IMR-90 (cell line): ENCODE results near the gene UNC119. TPM values are rescaled to one million over a fixed set of nuclear protein-coding genes. Genes with fewer than 3 reads are reported as not detected.

Experiments
- ATAC-seq: fragments of 200-7000 bp; cut with Tn5 transposase; 2 replicates; pipeline ENCODE4 v1.9.1; 2020; ENCODE audit warnings: low read depth, mild to moderate bottlenecking, moderate library complexity
- BruUV-seq: library from RNA; stranded (reverse); fragments of 400-500 nt; replicated peaks from 2 replicates; lab custom pipeline; 2021; lab: Mats Ljungman, UMichigan
- CTCF ChIA-PET: fragments of 300-600 bp; formaldehyde crosslinking; extraction: SDS; loops from one replicate; lab custom pipeline; 2021; ENCODE audit warnings: antibody characterized with exemption; lab: Yijun Ruan, JAX
- POLR2A ChIA-PET: fragments of 300-600 bp; sonication (Branson Sonifier 250); formaldehyde crosslinking; loops from one replicate; lab custom pipeline; 2022; ENCODE audit warnings: antibody characterized with exemption; ENCODE audit not compliant: unreplicated experiment; lab: Charles Lee
- DNase-seq: peaks from one replicate; pipeline ENCODE4 v3.0.0; 2013
- H2AFZ ChIP-seq: replicated peaks from 2 replicates; pipeline ENCODE3; 2013; ENCODE audit warnings: low read length, mild to moderate bottlenecking; ENCODE audit not compliant: poor library complexity
- H2AK5ac ChIP-seq: 2 replicates; pipeline ENCODE4 v1.6.1; 2013; ENCODE audit warnings: low read depth, low read length, inconsistent platforms
- H2AK9ac ChIP-seq: replicated peaks from 2 replicates; pipeline ENCODE3; 2013; ENCODE audit warnings: mild to moderate bottlenecking, low read depth, low read length, moderate library complexity; ENCODE audit not compliant: poor library complexity
- H2BK120ac ChIP-seq: 2 replicates; pipeline ENCODE4 v1.6.1; 2013; ENCODE audit warnings: low read depth, low read length, inconsistent platforms
- H2BK15ac ChIP-seq: 3 replicates; pipeline ENCODE4 v1.6.1; 2013; ENCODE audit warnings: low read depth, low read length, inconsistent platforms
- H2BK20ac ChIP-seq: 2 replicates; pipeline ENCODE4 v1.6.1; 2013; ENCODE audit warnings: low read depth, mild to moderate bottlenecking, inconsistent platforms, low read length, moderate library complexity
- H2BK5ac ChIP-seq: 2 replicates; pipeline ENCODE4 v1.6.1; 2013; ENCODE audit warnings: mild to moderate bottlenecking, low read depth, low read length, inconsistent platforms; ENCODE audit not compliant: poor library complexity, severe bottlenecking
- H3K14ac ChIP-seq: replicated peaks from 2 replicates; pipeline ENCODE4 v1.6.1; 2013; ENCODE audit warnings: low read depth, low read length, inconsistent platforms
- H3K18ac ChIP-seq: 2 replicates; pipeline ENCODE4 v1.6.1; 2013; ENCODE audit warnings: low read depth, low read length, control low read depth
- H3K23ac ChIP-seq: 2 replicates; pipeline ENCODE4 v1.6.1; 2013; ENCODE audit warnings: low read depth, low read length, inconsistent platforms
- H3K27ac ChIP-seq: 2 replicates; pipeline ENCODE4 v1.5.1; 2013; ENCODE audit warnings: mild to moderate bottlenecking, control low read depth, low read length; ENCODE audit not compliant: insufficient read depth
- H3K27me3 ChIP-seq: 2 replicates; pipeline ENCODE4 v1.6.1; 2013; ENCODE audit warnings: low read length; ENCODE audit not compliant: control insufficient read depth, insufficient read depth
- H3K36me3 ChIP-seq: 2 replicates; pipeline ENCODE4 v1.6.1; 2013; ENCODE audit warnings: low read length, mixed read lengths; ENCODE audit not compliant: control insufficient read depth, insufficient read depth
- H3K4ac ChIP-seq: 2 replicates; pipeline ENCODE4 v1.6.1; 2013; ENCODE audit warnings: low read depth, low read length, inconsistent platforms
- H3K4me1 ChIP-seq: 2 replicates; pipeline ENCODE4 v1.6.1; 2013; ENCODE audit warnings: low read length, mixed read lengths; ENCODE audit not compliant: control insufficient read depth, insufficient read depth
- H3K4me2 ChIP-seq: 2 replicates; pipeline ENCODE4 v1.6.1; 2013; ENCODE audit warnings: low read depth, mild to moderate bottlenecking, control low read depth, low read length, moderate library complexity
- H3K4me3 ChIP-seq: 2 replicates; pipeline ENCODE4 v1.5.1; 2013; ENCODE audit warnings: low read depth, mild to moderate bottlenecking, control low read depth, low read length, moderate library complexity; ENCODE audit not compliant: insufficient read depth
- H3K56ac ChIP-seq: 2 replicates; pipeline ENCODE4 v1.6.1; 2013; ENCODE audit warnings: low read length, inconsistent platforms; ENCODE audit not compliant: insufficient read depth; ENCODE audit errors: extremely low read depth
- H3K79me1 ChIP-seq, 2 experiments: 2 replicates each; pipeline ENCODE4 v1.6.1; 2013; ENCODE audit warnings: low read length in 2 of 2, inconsistent platforms in 1 of 2, low read depth in 1 of 2
- H3K9ac ChIP-seq: 2 replicates; pipeline ENCODE4 v1.6.1; 2013; ENCODE audit warnings: low read depth, low read length, control low read depth
- H3K9me1 ChIP-seq: 2 replicates; pipeline ENCODE4 v1.6.1; 2013; ENCODE audit warnings: low read length, inconsistent platforms; ENCODE audit not compliant: insufficient read depth
- H3K9me3 ChIP-seq: 2 replicates; pipeline ENCODE4 v1.6.1; 2013; ENCODE audit warnings: low read length; ENCODE audit not compliant: control insufficient read depth, insufficient read depth
- H4K20me1 ChIP-seq: 2 replicates; pipeline ENCODE4 v1.6.1; 2013; ENCODE audit warnings: low read length, inconsistent platforms; ENCODE audit not compliant: insufficient read depth
- H4K5ac ChIP-seq: 2 replicates; pipeline ENCODE4 v1.6.1; 2013; ENCODE audit warnings: mild to moderate bottlenecking, low read depth, low read length, control low read depth
- H4K8ac ChIP-seq, 2 experiments: 2 replicates each; pipeline ENCODE4 v1.6.1; 2013; ENCODE audit warnings: low read depth in 2 of 2, low read length in 2 of 2, control low read depth in 1 of 2, inconsistent platforms in 1 of 2
- H4K91ac ChIP-seq: 2 replicates; pipeline ENCODE4 v1.6.1; 2013; ENCODE audit warnings: low read depth, low read length, inconsistent platforms; ENCODE audit not compliant: insufficient read depth
- CEBPB ChIP-seq: IDR thresholded peaks from 2 replicates; pipeline ENCODE4 v1.6.1; 2012; ENCODE audit warnings: low read depth, low read length, improper control_type of control experiment
- ELK1 ChIP-seq: fragments of 150-350 bp; IDR thresholded peaks from 2 replicates; pipeline ENCODE4 v1.6.1; 2016; ENCODE audit warnings: low read depth, mild to moderate bottlenecking, low read length, moderate library complexity, borderline replicate concordance
- FOS ChIP-seq: fragments of 150-350 bp; IDR thresholded peaks from 2 replicates; pipeline ENCODE4 v1.6.1; 2016; ENCODE audit warnings: low read depth, low read length
- MAFK ChIP-seq: IDR thresholded peaks from 2 replicates; pipeline ENCODE4 v1.6.1; 2012; ENCODE audit warnings: low read depth, low read length, improper control_type of control experiment
- NFE2L2 ChIP-seq: fragments of 150-350 bp; IDR thresholded peaks from 2 replicates; pipeline ENCODE4 v1.6.1; 2016; ENCODE audit warnings: low read depth, mild to moderate bottlenecking, low read length
- POLR2A ChIP-seq: IDR thresholded peaks from 2 replicates; pipeline ENCODE4 v1.6.1; 2012; ENCODE audit warnings: mild to moderate bottlenecking, low read depth, low read length
- RAD21 ChIP-seq: IDR thresholded peaks from 2 replicates; pipeline ENCODE4 v1.6.1; 2012; ENCODE audit warnings: low read length, improper control_type of control experiment
- SMC3 ChIP-seq: fragments of 150-350 bp; IDR thresholded peaks from 2 replicates; pipeline ENCODE4 v1.6.1; 2016; ENCODE audit warnings: low read depth, mild to moderate bottlenecking, antibody characterized with exemption, low read length, moderate library complexity
- WGBS, 2 experiments: methylation state at CpG; one replicate each; pipeline versions ENCODE4 v1.1.5 to v1.1.7; 2013; ENCODE audit warnings: missing lambda C conversion rate in 2 of 2; ENCODE audit not compliant: insufficient read length in 1 of 2; ENCODE audit errors: extremely low coverage in 2 of 2; 5-methylcytosine and 5-hydroxymethylcytosine counted together
- dilution Hi-C: fragments of 300-500 bp; cut with HindIII; formaldehyde crosslinking; loops from one replicate; pipeline ENCODE4 v1.14.3; 2018; ENCODE audit warnings: low sequenced_read_pairs; ENCODE audit not compliant: unreplicated experiment
- in situ Hi-C: fragments of 300-500 bp; cut with MboI; formaldehyde crosslinking; loops from 3 replicates; pipeline ENCODE4 v1.14.3; 2019; ENCODE audit warnings: low sequenced_read_pairs, inconsistent platforms, mixed read lengths
- intact Hi-C: fragments of 100-400 bp; cut with micrococcal nuclease; formaldehyde crosslinking; loops from 2 replicates; pipeline ENCODE4 v1.10.0; 2022
- polyA plus RNA-seq, 3 experiments: library from polyadenylated mRNA; depleted of rRNA; stranded (reverse); fragments of >200 nt; gene quantifications; 2 replicates each; pipeline ENCODE4 v1.2.3, GENCODE V29; 2012; ENCODE audit warnings: low replicate concordance in 1 of 3
- total RNA-seq: library from RNA; depleted of rRNA; stranded (reverse); fragments of >200 nt; gene quantifications from 2 replicates; pipeline ENCODE4 v1.2.3, GENCODE V29; 2012

Gene UNC119
- total and polyA plus RNA-seq, 2 of the 4 experiments (the other 2 are of a cell fraction) = 22.4 to 57.4 TPM

- no peak overlapping the region for H3K4ac ChIP-seq
- H3K4me2 ChIP-seq = no peak overlapping the region
- peaks cover 6% of the 10 kb centered on the region; the same call in 1 of the 2 replicates for H3K4me1 ChIP-seq
- H4K20me1 ChIP-seq = peaks cover 5% of the 10 kb centered on the region; the same call in 1 of the 2 replicates
- in situ Hi-C loops (no loop called here), dilution Hi-C loops (no loop called here), intact Hi-C loops (no loop called here)
- no peak overlapping the region for H3K27ac ChIP-seq
- H3K27me3 ChIP-seq = no peaks in the 10 kb centered on the region
- H2AK5ac ChIP-seq = no peak overlapping the region
- no peak for TF ChIP-seq FOS
- no peak for TF ChIP-seq MAFK
- no peak for TF ChIP-seq NFE2L2
- no peak for TF ChIP-seq POLR2A
- no peak for TF ChIP-seq SMC3
- TF ChIP-seq RAD21 = no peak
- TF ChIP-seq ELK1 = no peak
- TF ChIP-seq CEBPB = no peak
- H3K4me3 ChIP-seq = no peak overlapping the region
- ChIA-PET CTCF (no interaction called here), POLR2A (no interaction called here)
- peaks cover 10 to 26% of the 10 kb centered on the region in 2 experiments for H3K79me1 ChIP-seq
- H3K9me1 ChIP-seq = peaks cover 11% of the 10 kb centered on the region
- H3K9me3 ChIP-seq = no peaks in the 10 kb centered on the region
- peaks cover 21% of the 10 kb centered on the region for H3K36me3 ChIP-seq
- H3K14ac ChIP-seq = no peak overlapping the region
- no peak overlapping the region for H2BK120ac ChIP-seq
- H4K91ac ChIP-seq = no peak overlapping the region
- H4K8ac ChIP-seq = no peak overlapping the region
- H3K23ac ChIP-seq = no peak overlapping the region
- no peak for DNase-seq
- no peak overlapping the region for H2BK20ac ChIP-seq
- no peak overlapping the region for H2BK5ac ChIP-seq
- H2AK9ac ChIP-seq = no peak overlapping the region
- no peak for ATAC-seq
- no peak overlapping the region for H3K9ac ChIP-seq
- H2AFZ ChIP-seq = no peak overlapping the region
- H3K18ac ChIP-seq = no peak overlapping the region
- H3K56ac ChIP-seq = no peak overlapping the region
- BruUV-seq = no TSS peak
- no peak overlapping the region for H2BK15ac ChIP-seq
- WGBS, 2 experiments = 60% methylated on average over 1 of the region's 7 CpGs; no CpG with 5 or more reads in 1 of the 2 experiments
- H4K5ac ChIP-seq = no peak overlapping the region
These were observed 22.1 kb upstream of the UNC119 start for GRCh38 chr17:28574526-28574925.
